Measurements from ENCODE around the gene ABCA7.

Gene ABCA7

DNA sequence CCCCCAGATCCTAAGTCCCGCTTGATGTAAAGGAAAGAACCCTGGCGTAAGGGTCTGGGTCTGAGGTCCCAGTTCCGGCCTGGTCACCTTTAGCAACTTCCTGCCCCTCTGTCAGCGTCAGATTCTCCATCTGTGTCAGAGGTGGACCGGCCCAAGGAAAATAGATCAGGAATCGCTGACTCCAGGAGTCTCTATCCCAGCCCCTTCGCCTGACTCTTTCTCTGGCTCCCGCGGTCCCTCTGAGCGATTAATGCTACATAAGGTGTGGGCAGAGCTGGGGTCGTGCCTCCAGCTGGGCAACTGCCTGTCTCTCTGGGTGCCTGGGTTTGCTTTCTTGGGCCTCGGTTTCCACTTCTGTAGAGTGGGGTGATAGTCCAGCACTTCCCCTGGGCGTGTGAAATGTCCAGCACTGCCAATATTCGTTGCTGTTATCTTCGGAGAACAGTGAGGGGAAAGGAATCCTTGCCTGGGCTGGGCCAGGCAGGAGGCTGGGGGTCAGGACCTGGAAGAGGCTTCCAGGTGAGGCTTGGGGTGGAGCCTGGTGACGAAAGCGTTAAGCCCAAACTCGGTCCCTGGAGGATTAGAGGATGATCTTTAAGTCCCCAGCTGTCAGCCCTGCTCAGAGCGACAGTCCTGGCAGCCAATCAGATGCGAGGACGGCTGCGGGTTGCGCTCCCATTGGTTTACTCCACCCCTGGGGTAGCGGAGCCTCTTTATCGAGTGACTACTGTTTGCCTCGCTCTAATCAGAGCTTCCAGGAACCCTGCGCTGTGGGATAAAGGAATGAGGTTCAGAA lies 767 bp downstream of the ABCA7 start:
- Mint-ChIP-seq H3K27ac (peak overlapping the region; percentile 96), H3K36me3 (peaks cover 56% of the 10 kb centered on the region), H3K4me1 (peaks cover 65% of the 10 kb centered on the region), H3K27me3 (no peaks in the 10 kb centered on the region), H3K4me3 (peak overlapping the region; percentile 91), H3K9me3 (no peaks in the 10 kb centered on the region)
- ATAC-seq, result peak; percentile 75

GRCh38 chr19:1041272-1041834 lies 1.4 kb downstream of the ABCA7 start:
- H3K4me3 Mint-ChIP-seq, result peak overlapping the region; percentile 91
- no peaks in the 10 kb centered on the region for H3K9me3 Mint-ChIP-seq
- ATAC-seq, result no peak
- H3K27ac Mint-ChIP-seq, result peak overlapping the region; percentile 96
- peaks cover 49% of the 10 kb centered on the region for H3K36me3 Mint-ChIP-seq
- H3K27me3 Mint-ChIP-seq, result no peaks in the 10 kb centered on the region
- peaks cover 58% of the 10 kb centered on the region for H3K4me1 Mint-ChIP-seq

GRCh38 chr19:1041835-1042685 lies 2.2 kb downstream of the ABCA7 start:
- no peak for ATAC-seq
- Mint-ChIP-seq H3K27me3 (no peaks in the 10 kb centered on the region), H3K9me3 (no peaks in the 10 kb centered on the region), H3K4me1 (peaks cover 53% of the 10 kb centered on the region), H3K27ac (no peak overlapping the region), H3K4me3 (no peak overlapping the region), H3K36me3 (peaks cover 42% of the 10 kb centered on the region)

- H3K27ac Mint-ChIP-seq, result no peak overlapping the region
- H3K9me3 Mint-ChIP-seq, result no peaks in the 10 kb centered on the region
- no peak overlapping the region for H3K4me3 Mint-ChIP-seq
- H3K36me3 Mint-ChIP-seq, result peaks cover 33% of the 10 kb centered on the region
- ATAC-seq, result no peak
- peaks cover 45% of the 10 kb centered on the region for H3K4me1 Mint-ChIP-seq
- no peaks in the 10 kb centered on the region for H3K27me3 Mint-ChIP-seq
Measured at GRCh38 chr19:1042689-1043511, 3.0 kb downstream of the ABCA7 start.

GRCh38 chr19:1045247-1045603 lies 5.3 kb downstream of the ABCA7 start:
- Mint-ChIP-seq H3K4me1 (peaks cover 24% of the 10 kb centered on the region), H3K36me3 (peaks cover 26% of the 10 kb centered on the region), H3K27ac (no peak overlapping the region), H3K27me3 (no peaks in the 10 kb centered on the region), H3K4me3 (no peak overlapping the region), H3K9me3 (no peaks in the 10 kb centered on the region)
- ATAC-seq, result peak; percentile 42

DNA sequence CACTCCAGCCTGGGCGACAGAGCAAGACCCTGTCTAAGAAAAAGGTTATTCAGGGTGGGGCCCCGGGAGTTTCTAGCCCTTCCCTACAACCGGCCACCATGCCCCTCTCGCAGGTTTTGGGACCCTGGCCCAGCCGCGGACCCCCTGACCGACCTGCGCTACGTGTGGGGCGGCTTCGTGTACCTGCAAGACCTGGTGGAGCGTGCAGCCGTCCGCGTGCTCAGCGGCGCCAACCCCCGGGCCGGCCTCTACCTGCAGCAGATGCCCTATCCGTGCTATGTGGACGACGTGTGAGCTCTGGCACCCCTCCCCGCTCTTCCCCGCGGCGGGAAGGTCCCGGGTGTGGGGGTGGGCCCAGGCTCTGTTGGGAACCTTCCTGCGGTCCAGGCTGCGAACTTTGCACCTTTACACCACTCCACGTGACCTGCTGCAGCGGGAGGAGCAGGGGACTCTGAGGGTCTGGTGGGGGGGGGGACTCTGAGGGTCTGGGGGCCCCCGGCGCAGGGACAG lies 6.3 kb downstream of the ABCA7 start:
- no peaks in the 10 kb centered on the region for H3K27me3 Mint-ChIP-seq
- H3K4me1 Mint-ChIP-seq, result peaks cover 16% of the 10 kb centered on the region
- no peak overlapping the region for H3K27ac Mint-ChIP-seq
- ATAC-seq, result no peak
- peaks cover 27% of the 10 kb centered on the region for H3K36me3 Mint-ChIP-seq
- no peak overlapping the region for H3K4me3 Mint-ChIP-seq
- no peaks in the 10 kb centered on the region for H3K9me3 Mint-ChIP-seq

- Mint-ChIP-seq H3K27ac (no peak overlapping the region), H3K4me1 (peaks cover 12% of the 10 kb centered on the region), H3K27me3 (no peaks in the 10 kb centered on the region), H3K9me3 (no peaks in the 10 kb centered on the region), H3K4me3 (no peak overlapping the region), H3K36me3 (peaks cover 33% of the 10 kb centered on the region)
- ATAC-seq, result peak; percentile 44
Measured at GRCh38 chr19:1046836-1047695, 7.2 kb downstream of the ABCA7 start.

- Mint-ChIP-seq H3K9me3 (no peaks in the 10 kb centered on the region), H3K4me1 (peaks cover 10% of the 10 kb centered on the region), H3K4me3 (no peak overlapping the region), H3K27me3 (no peaks in the 10 kb centered on the region), H3K36me3 (peaks cover 30% of the 10 kb centered on the region), H3K27ac (no peak overlapping the region)
- no peak for ATAC-seq
Measured at GRCh38 chr19:1047696-1048147, 7.8 kb downstream of the ABCA7 start.

- no peak overlapping the region for H3K27ac Mint-ChIP-seq
- no peak overlapping the region for H3K4me3 Mint-ChIP-seq
- peaks cover 33% of the 10 kb centered on the region for H3K36me3 Mint-ChIP-seq
- no peaks in the 10 kb centered on the region for H3K9me3 Mint-ChIP-seq
- ATAC-seq, result no peak
- H3K27me3 Mint-ChIP-seq, result no peaks in the 10 kb centered on the region
- H3K4me1 Mint-ChIP-seq, result peaks cover 15% of the 10 kb centered on the region
Measured at GRCh38 chr19:1049106-1049505, 9.2 kb downstream of the ABCA7 start.

- Mint-ChIP-seq H3K27me3 (no peaks in the 10 kb centered on the region), H3K9me3 (no peaks in the 10 kb centered on the region), H3K36me3 (peaks cover 33% of the 10 kb centered on the region), H3K4me3 (no peak overlapping the region), H3K4me1 (peaks cover 15% of the 10 kb centered on the region), H3K27ac (no peak overlapping the region)
- ATAC-seq, result no peak
Measured at GRCh38 chr19:1049800-1050199, 9.9 kb downstream of the ABCA7 start.

DNA sequence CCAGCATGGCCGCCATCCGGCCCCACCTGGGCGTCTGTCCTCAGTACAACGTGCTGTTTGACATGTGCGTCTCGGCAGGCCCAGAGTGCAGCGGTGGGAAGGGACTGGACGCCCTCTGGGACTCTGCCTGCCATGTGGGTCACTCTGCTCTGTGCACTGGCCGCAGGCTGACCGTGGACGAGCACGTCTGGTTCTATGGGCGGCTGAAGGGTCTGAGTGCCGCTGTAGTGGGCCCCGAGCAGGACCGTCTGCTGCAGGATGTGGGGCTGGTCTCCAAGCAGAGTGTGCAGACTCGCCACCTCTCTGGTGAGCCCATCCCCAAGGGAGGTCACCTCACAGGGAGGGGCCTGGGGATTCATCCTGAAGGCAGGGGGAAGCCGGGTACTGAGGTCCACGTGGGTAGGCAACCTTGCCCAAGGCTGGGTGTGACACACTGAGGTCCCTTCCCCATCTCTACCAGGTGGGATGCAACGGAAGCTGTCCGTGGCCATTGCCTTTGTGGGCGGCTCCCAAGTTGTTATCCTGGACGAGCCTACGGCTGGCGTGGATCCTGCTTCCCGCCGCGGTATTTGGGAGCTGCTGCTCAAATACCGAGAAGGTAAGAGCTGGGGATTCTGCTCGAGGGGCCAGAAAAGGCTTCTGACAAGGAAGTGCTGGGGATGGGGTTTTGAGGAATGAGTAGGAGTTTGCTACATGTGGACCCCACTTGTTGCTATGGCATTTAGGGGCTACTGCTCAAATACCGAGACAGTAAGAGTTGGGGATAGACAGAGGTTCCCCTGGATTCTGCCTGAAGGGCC lies 11.3 kb downstream of the ABCA7 start:
- no peaks in the 10 kb centered on the region for H3K27me3 Mint-ChIP-seq
- no peaks in the 10 kb centered on the region for H3K9me3 Mint-ChIP-seq
- peaks cover 9% of the 10 kb centered on the region for H3K4me1 Mint-ChIP-seq
- no peak overlapping the region for H3K4me3 Mint-ChIP-seq
- peaks cover 37% of the 10 kb centered on the region for H3K36me3 Mint-ChIP-seq
- no peak overlapping the region for H3K27ac Mint-ChIP-seq
- no peak for ATAC-seq

DNA sequence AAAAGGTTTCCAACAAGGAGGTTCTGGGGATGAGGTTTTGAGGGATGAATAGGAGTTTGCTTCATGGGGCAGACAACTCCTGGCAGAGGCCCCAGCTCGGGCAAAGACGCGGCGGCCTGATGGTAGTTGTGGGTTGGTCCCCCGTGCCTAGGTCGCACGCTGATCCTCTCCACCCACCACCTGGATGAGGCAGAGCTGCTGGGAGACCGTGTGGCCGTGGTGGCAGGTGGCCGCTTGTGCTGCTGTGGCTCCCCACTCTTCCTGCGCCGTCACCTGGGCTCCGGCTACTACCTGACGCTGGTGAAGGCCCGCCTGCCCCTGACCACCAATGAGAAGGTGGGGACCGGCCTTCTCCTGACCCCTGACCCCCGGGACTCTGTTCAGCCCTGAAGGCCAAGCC lies 11.9 kb downstream of the ABCA7 start:
- Mint-ChIP-seq H3K4me1 (peaks cover 15% of the 10 kb centered on the region), H3K9me3 (no peaks in the 10 kb centered on the region), H3K27me3 (no peaks in the 10 kb centered on the region), H3K36me3 (peaks cover 43% of the 10 kb centered on the region), H3K4me3 (no peak overlapping the region), H3K27ac (no peak overlapping the region)
- ATAC-seq, result no peak

- no peaks in the 10 kb centered on the region for H3K27me3 Mint-ChIP-seq
- peaks cover 50% of the 10 kb centered on the region for H3K36me3 Mint-ChIP-seq
- H3K9me3 Mint-ChIP-seq, result no peaks in the 10 kb centered on the region
- no peak overlapping the region for H3K4me3 Mint-ChIP-seq
- H3K4me1 Mint-ChIP-seq, result peaks cover 21% of the 10 kb centered on the region
- no peak for ATAC-seq
- peak overlapping the region; percentile 44 for H3K27ac Mint-ChIP-seq
Measured at GRCh38 chr19:1052349-1052975, 12.6 kb downstream of the ABCA7 start.

Measured in stimulated activated memory B cell treated with anti-CD40 and anti-IgM and Interleukin-4, amounts not matched to agents 10 μg/mL and 1 μg/mL and 100 μg/mL, for 72 hours (primary cell).